K562 (cell line): ENCODE measurements around the gene GPN1. TPM values are rescaled to one million over a fixed set of nuclear protein-coding genes. Genes with fewer than 3 reads are reported as not detected.

ENCODE experiments used
- ASH1L ChIP-seq: fragments of 450-650 bp; IDR thresholded peaks from 2 replicates; pipeline ENCODE4 v1.6.1; 2018; ENCODE audit warnings: borderline replicate concordance, mild to moderate bottlenecking, low read depth; ENCODE audit not compliant: partially characterized antibody
- CBFA2T3 ChIP-seq: fragments of 450-650 bp; IDR thresholded peaks from 2 replicates; pipeline ENCODE4 v1.6.1; 2017
- MAFK ChIP-seq: IDR thresholded peaks from 2 replicates; pipeline ENCODE4 v1.6.1; 2011; ENCODE audit warnings: low read length, improper control_type of control experiment
- MXI1 ChIP-seq: IDR thresholded peaks from 2 replicates; pipeline ENCODE4 v1.6.1; 2011; ENCODE audit warnings: low read depth, mild to moderate bottlenecking, improper control_type of control experiment, low read length
- NFE2 ChIP-seq: IDR thresholded peaks from 2 replicates; pipeline ENCODE4 v1.6.1; 2014; ENCODE audit warnings: antibody characterized with exemption, low read depth
- PML ChIP-seq: IDR thresholded peaks from 2 replicates; pipeline ENCODE4 v1.6.1; 2012; ENCODE audit warnings: low read length, inconsistent platforms
- ZZZ3 ChIP-seq: fragments of 450-650 bp; IDR thresholded peaks from 2 replicates; pipeline ENCODE4 v1.6.1; 2016; ENCODE audit warnings: antibody characterized with exemption, mild to moderate bottlenecking, moderate library complexity
- polyA plus RNA-seq, 8 experiments: library from polyadenylated mRNA; depleted of rRNA in 4 of 8; stranded (reverse) in 5 of 8; unstranded in 3 of 8; fragments of >200 nt; fragmentation: Nextera tagmentation in 2 of 8; fragmentation: Illumina TruSeq in 1 of 8; extraction: Ambion mirVana in 2 of 8; extraction: Trizol in 1 of 8; gene quantifications; 2 replicates each; pipeline versions ENCODE4 v1.2.1 to v1.2.3, GENCODE V29; 2011 to 2014; ENCODE audit warnings: inconsistent platforms in 1 of 8, missing spikeins in 1 of 8
- total RNA-seq, 7 experiments: library from RNA; depleted of rRNA in 6 of 7; stranded (reverse); fragments of >200 nt in 6 of 7; fragmentation: Illumina TruSeq in 2 of 7; extraction: Trizol in 2 of 7; gene quantifications; 2 replicates each; pipeline versions ENCODE4 v1.2.1 to v1.2.3, GENCODE V29; 2011 to 2021; ENCODE audit warnings: low replicate concordance in 1 of 7
- TF ChIP-seq, protein P1 (sequence below): fragments of 250-450 bp; sonication (Bioruptor Pico); IDR thresholded peaks from 2 replicates; pipeline ENCODE4 v1.8.0; 2021; ENCODE audit warnings: borderline replicate concordance, mild to moderate bottlenecking, moderate library complexity; ENCODE audit not compliant: poor library complexity, severe bottlenecking
- TF ChIP-seq, protein P2 (sequence below): fragments of 450-650 bp; IDR thresholded peaks from one replicate; pipeline ENCODE4 v1.6.1; 2018; ENCODE audit warnings: mild to moderate bottlenecking, moderate library complexity; ENCODE audit not compliant: partially characterized antibody
- TF ChIP-seq, protein P3 (sequence below), 3 experiments: fragments of 200-800 bp in 1 of 3; fragments of 250-450 bp in 1 of 3; fragments of 450-650 bp in 1 of 3; sonication (Bioruptor Pico) in 1 of 3; sonication (Bioruptor generic) in 1 of 3; formaldehyde crosslinking in 1 of 3; IDR thresholded peaks; 2 replicates each; pipeline versions ENCODE4 v1.6.1 to v1.8.0; 2016 to 2022; ENCODE audit warnings: mild to moderate bottlenecking in 2 of 3, missing genetic modification characterization in 2 of 3, missing compliant biosample characterization in 1 of 3, moderate library complexity in 1 of 3
- TF ChIP-seq, protein P4 (sequence below): fragments of 450-650 bp; IDR thresholded peaks from 2 replicates; pipeline ENCODE4 v1.6.1; 2018; ENCODE audit not compliant: partially characterized antibody

GPN1 gene
- total and polyA plus RNA-seq, 9 of the 15 experiments (the other 6 are each of a cell fraction or from before 2014, with no cell fraction given): 23.4 to 171 (median 48.2) TPM

DNA sequence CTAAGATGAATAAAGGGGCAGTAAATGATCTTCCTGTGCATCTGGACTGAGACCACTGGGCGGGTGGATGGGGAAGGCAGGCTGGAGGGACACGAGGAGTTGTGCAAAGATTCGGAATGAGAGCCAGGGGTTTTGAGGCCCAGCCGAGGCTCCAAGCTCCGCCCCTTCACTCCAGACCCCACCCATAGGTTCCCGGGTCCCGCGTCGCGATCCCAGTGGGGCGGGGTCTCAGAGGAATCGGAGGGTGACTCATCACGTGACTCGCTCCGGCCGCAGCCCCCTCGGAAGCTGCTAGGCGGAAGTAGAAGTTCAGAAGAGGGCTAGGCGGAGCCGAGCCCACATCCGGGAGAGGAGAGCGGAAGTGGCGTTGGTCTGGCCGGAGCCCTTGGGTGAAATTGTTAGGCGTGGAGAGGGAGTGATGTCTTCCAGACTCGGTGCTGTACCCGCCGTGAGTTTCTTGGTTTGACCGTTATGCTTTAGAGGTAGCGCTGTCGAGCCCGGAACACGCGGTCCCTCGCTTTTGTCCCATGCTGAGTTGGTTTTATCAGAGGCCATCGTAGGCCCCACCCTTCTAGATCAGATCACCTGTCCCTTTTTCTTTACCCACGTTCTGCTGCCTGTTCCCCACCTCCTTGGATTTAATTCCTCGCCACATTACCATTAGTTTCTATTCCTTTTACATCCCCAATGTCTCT lies 46.0 kb upstream of the GPN1 start, which contains the start of gene ZNF512 (continued):
- TF ChIP-seq, protein P1, sequence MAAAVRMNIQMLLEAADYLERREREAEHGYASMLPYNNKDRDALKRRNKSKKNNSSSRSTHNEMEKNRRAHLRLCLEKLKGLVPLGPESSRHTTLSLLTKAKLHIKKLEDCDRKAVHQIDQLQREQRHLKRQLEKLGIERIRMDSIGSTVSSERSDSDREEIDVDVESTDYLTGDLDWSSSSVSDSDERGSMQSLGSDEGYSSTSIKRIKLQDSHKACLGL (CRISPR knock-in tag): no peak
- no peak for TF ChIP-seq CBFA2T3
- TF ChIP-seq PML: peak; percentile 77
- TF ChIP-seq MXI1: no peak
- TF ChIP-seq, protein P2, sequence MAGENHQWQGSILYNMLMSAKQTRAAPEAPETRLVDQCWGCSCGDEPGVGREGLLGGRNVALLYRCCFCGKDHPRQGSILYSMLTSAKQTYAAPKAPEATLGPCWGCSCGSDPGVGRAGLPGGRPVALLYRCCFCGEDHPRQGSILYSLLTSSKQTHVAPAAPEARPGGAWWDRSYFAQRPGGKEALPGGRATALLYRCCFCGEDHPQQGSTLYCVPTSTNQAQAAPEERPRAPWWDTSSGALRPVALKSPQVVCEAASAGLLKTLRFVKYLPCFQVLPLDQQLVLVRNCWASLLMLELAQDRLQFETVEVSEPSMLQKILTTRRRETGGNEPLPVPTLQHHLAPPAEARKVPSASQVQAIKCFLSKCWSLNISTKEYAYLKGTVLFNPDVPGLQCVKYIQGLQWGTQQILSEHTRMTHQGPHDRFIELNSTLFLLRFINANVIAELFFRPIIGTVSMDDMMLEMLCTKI: no peak
- TF ChIP-seq NFE2: no peak
- no peak for TF ChIP-seq ZZZ3
- peak; percentile 14 for TF ChIP-seq ASH1L
- TF ChIP-seq, protein P3, sequence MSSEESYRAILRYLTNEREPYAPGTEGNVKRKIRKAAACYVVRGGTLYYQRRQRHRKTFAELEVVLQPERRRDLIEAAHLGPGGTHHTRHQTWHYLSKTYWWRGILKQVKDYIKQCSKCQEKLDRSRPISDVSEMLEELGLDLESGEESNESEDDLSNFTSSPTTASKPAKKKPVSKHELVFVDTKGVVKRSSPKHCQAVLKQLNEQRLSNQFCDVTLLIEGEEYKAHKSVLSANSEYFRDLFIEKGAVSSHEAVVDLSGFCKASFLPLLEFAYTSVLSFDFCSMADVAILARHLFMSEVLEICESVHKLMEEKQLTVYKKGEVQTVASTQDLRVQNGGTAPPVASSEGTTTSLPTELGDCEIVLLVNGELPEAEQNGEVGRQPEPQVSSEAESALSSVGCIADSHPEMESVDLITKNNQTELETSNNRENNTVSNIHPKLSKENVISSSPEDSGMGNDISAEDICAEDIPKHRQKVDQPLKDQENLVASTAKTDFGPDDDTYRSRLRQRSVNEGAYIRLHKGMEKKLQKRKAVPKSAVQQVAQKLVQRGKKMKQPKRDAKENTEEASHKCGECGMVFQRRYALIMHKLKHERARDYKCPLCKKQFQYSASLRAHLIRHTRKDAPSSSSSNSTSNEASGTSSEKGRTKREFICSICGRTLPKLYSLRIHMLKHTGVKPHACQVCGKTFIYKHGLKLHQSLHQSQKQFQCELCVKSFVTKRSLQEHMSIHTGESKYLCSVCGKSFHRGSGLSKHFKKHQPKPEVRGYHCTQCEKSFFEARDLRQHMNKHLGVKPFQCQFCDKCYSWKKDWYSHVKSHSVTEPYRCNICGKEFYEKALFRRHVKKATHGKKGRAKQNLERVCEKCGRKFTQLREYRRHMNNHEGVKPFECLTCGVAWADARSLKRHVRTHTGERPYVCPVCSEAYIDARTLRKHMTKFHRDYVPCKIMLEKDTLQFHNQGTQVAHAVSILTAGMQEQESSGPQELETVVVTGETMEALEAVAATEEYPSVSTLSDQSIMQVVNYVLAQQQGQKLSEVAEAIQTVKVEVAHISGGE (CRISPR knock-in tag; IDR thresholded peaks at IDR 0.05): peak in 2 of 3 experiments; percentile 10 to 89; a peak in 2 of 6 replicates
- TF ChIP-seq, protein P4, sequence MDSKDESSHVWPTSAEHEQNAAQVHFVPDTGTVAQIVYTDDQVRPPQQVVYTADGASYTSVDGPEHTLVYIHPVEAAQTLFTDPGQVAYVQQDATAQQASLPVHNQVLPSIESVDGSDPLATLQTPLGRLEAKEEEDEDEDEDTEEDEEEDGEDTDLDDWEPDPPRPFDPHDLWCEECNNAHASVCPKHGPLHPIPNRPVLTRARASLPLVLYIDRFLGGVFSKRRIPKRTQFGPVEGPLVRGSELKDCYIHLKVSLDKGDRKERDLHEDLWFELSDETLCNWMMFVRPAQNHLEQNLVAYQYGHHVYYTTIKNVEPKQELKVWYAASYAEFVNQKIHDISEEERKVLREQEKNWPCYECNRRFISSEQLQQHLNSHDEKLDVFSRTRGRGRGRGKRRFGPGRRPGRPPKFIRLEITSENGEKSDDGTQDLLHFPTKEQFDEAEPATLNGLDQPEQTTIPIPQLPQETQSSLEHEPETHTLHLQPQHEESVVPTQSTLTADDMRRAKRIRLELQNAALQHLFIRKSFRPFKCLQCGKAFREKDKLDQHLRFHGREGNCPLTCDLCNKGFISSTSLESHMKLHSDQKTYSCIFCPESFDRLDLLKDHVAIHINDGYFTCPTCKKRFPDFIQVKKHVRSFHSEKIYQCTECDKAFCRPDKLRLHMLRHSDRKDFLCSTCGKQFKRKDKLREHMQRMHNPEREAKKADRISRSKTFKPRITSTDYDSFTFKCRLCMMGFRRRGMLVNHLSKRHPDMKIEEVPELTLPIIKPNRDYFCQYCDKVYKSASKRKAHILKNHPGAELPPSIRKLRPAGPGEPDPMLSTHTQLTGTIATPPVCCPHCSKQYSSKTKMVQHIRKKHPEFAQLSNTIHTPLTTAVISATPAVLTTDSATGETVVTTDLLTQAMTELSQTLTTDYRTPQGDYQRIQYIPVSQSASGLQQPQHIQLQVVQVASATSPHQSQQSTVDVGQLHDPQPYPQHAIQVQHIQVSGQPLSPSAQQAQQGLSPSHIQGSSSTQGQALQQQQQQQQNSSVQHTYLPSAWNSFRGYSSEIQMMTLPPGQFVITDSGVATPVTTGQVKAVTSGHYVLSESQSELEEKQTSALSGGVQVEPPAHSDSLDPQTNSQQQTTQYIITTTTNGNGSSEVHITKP: no peak
- no peak for TF ChIP-seq MAFK
